ENCODE data around the gene SLX9.

GRCh38 chr21:45019887-45020537 lies 80.2 kb downstream of the SLX9 start:
- no peak for TF ChIP-seq POLR2AphosphoS5 (IDR thresholded peaks at IDR 0.05; ENCODE audit: low read depth, low read length)
- no peak for TF ChIP-seq POLR2A (IDR thresholded peaks at IDR 0.05; ENCODE audit: low read depth, low read length)
- no peak for TF ChIP-seq TAF1 (IDR thresholded peaks at IDR 0.05; ENCODE audit: low read depth, low read length)
- TF ChIP-seq SPI1 (IDR thresholded peaks at IDR 0.05; ENCODE audit: low read depth, low read length), result no peak
- TF ChIP-seq POU2F2 (IDR thresholded peaks at IDR 0.05; ENCODE audit: low read depth, low read length), result no peak
